Endometrium (tissue), 2 donors: ENCODE data around the gene CHD6.
A peak's percentile ranks its signal among the peaks of the same experiment; 100 is the strongest.

Experiments used
- FAIRE-seq: peaks from 2 replicates; lab custom pipeline; 2012; peaks lifted over from hg19 to GRCh38; lab: Jason Lieb, UNC
- donor health status: control.
- donor health status: control.

Gene CHD6

DNA sequence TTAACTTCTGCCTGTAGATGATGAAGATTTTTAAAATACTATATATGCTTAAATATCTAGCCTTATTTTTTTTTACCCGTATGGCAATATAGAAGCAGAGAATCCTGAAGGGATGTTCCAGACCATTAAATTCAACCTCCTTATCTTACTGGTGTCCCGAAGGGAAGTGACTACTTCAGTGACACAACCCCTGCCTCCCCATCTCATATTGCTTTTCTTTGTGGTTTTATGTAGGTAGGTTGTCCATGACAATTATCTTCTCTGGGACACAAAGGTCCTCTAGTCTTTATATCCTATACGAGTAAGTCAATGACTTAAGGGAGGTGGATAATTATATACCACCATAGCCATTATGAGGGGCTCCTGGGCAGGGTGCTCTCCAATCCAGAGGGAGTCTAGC lies 194.2 kb downstream of the CHD6 start:
- FAIRE-seq = no peak

DNA sequence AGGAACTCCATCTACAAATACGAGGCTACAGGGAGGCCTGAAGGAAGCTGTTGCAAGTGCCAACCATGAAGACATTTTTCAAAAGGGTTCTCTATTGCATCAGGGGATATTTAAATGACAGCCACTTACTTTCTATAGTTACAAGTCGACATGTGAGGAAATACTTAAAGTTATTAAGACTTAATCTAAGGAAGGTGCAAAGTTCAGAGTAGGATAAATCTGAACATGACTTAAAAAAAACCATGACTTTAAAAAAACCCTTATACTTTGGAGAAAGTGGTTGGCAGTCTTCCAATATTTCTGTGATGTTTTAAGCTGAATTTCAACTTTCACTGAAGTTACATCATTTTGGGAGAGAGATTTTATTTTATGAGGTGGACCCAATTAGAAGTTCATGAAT lies 195.2 kb downstream of the CHD6 start:
- FAIRE-seq = no peak

DNA sequence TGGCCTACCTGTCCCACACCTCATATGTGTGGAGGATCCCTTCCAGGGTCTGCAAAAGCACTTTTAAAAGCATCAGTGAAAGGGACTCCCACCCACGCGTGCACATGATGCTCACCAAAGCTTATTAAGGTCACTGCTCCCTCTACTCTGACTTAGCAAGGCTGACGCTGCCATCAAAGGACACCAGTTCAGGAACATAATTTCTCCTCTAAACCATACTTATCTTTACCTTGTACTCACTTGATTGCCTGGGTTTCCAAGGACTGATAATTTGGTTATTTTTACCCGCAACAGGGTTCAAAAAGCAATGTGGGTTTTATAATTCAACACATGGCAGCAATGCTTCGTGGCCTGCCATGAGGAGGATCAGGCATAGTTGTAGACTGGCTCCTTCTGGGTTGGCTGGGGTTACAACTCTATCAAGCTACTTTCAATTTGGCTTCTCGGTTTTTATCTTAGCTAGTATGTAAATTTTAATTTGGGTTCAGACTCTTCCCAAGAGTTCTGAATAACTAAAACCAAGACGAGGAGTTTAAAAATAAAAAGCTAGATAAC lies 199.4 kb downstream of the CHD6 start:
- FAIRE-seq = no peak

DNA sequence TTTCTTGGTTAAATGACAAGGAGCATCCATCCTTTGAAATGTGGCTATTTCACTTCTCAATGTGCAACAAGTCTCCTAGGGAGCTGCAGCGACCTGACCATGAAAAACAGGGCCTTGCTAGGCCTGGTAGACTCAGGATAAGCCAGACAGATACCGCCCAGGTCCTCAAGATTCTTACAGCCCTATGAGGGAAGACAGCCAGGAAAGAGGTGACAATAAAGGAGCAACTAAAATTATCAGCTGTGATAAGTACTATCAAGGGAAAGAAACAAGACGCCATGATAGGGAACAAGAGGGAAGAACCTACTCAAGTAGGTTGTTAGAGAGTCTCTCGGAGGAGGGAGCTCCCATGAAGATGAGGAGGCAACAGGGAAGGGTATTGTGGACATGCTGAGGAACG lies 200.1 kb downstream of the CHD6 start:
- no peak for FAIRE-seq

DNA sequence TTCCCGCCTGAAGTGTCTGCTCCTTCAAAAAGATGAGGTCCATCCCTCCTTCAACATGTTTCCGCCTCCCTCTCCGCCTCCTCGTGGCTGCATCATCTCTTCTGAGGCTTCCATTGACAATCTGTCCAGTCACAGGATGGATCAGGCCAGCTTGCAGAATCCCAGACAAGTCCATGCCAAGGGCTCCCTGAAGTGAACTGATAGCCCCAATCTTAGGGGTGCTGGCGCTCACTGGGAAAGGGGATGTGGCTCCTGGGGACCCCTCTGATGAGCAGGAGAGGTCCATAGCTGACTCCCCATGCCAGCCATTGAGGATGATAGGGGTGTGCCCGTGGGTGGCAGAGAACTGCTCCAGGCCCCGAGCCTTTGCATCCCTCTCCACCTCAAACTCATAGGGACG lies 203.0 kb downstream of the CHD6 start:
- no peak for FAIRE-seq

DNA sequence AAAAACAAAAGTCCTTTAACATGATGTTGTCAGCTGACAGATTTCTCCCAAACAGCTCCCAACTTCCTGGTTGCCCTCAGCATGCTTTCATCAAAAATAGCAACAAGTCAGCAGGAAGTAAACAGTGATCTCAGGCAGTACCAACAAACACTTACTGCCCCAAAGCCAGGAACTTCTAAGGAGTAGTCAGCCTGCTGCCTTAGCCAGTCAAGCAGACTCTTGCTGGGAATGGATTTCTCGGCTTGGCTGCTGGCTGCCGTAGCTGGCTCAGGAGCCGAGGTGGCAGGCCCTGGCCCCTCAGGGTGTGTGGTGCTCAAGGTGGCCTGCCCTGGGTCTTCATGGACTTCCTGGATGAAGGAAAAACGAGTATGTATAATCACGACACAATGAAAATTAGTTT lies 205.0 kb downstream of the CHD6 start:
- no peak for FAIRE-seq

DNA sequence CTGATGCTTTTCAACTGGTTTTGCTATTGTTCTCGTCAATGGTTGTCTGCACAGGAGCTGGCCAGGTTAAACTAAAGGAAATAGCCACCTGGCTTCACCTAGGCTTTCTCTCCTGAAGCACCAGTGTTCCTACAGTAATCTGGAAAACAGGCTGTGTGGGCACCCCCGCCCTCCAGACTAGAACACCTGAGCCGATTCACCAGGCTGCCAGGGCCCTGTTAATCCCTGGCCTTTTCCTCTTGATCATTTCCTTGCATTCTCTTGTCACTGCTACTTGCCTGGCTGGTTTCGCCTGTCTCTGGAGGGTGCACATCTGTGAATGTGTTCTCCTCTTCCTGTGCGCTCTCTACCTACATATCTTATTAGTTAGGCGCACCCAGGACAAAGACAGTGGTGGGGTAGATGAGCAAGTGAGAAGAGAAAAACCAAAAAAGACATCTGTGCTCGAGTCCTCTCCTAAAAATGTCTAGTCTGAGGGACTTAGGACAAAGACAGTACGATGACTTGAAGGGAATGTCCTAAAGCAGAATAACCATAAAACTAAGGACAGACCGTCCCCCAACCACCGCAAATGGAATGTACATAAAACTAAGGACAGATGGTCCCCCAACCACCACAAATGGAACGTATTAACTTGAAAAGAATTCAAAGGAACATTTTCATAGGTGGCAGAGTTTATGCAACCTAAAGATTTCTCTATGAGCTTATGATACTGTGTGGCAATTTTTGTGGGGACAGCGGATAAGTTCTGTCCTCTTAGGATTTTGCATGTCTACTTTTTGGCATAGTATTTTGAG lies 205.7 kb downstream of the CHD6 start:
- FAIRE-seq = no peak

DNA sequence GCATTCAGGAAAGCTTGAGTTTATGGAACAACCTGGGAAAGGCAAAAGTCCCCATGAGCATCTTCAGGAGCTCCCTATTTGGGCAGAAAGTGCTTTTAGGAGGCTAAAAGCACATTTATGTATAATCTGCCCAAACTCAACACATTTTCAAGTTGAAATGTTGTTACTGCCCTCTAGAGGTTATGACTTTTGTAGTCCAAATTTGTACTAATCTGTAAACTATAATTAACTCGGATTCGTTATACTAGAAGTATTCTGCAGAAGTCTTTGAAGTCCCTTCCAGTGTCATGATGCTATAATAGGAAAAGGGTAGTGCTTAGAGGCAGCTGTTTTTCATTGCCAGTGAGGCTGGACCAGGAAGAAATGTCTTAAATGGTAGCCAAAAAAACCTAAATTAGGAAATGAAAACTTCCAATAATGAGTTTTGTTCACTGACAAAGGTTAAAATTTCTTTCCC lies 206.8 kb downstream of the CHD6 start:
- FAIRE-seq = peak; percentile 23

DNA sequence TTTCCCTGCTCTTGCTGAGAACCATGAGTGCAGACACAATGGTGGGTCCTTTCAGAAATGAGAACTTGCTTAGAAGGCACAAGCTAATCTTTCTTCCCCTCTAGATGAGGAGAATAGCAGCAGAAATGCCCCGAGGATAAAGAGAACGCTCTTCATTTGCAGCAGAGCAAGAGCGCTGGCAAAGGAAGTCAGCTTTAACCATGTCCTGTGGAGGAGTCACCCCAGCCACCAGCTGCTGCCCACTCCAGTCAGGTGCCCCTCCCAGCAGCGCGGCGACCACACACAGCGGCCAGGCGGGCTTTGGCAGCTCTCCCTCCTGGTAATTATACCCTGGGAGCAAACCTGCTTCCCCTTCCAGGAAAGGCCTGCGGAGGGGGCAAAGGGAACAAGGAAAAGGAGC lies 209.2 kb downstream of the CHD6 start:
- no peak for FAIRE-seq

DNA sequence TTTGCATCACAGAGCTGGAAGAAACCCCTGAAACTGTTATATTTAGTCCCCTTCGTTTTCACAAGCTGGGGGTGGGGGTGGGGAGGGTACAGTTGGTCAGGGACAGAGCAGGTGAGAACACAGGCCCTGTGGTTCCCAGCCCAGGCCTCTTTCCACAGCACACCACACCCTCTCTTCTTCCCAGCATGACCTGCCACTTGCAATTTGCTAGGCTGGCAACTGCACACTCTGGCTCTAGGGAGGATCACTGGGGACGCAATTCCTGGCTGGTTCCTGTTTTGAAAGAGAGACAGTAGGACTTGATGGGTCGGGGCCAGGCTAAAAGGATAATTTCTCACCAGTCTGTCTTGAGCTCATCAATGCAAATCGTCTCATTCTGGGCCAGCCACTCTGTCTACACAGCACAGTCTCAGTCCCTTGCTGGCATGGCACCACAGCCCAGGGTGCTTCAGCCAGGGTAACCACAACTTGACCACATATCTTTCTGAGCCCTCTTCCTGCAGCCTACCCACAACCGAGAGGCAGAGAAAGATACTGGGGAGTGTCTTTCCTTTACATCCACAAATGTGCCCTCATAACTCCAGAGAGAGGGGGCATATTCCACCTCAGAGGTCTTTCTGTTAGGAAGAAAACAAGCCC lies 209.9 kb downstream of the CHD6 start:
- no peak for FAIRE-seq

DNA sequence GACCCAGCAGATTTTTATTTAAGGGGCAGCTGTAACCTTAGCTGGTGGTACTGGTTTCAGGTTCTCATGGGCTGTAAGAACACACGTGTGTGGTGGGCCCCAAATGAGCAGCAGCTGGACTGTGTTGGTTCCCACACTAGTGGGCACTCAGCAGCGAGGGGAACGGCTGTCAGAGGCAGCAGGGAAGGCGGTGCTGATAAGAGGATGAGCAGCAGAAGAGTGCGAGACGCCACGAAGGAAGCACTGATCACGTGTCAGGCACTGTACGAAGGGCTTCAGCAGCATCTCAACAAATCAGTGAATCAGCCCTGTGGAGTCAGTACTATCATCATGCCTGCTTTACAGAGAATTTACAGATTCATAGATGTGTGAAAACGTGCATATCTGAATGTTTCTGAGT lies 210.6 kb downstream of the CHD6 start:
- FAIRE-seq = no peak

DNA sequence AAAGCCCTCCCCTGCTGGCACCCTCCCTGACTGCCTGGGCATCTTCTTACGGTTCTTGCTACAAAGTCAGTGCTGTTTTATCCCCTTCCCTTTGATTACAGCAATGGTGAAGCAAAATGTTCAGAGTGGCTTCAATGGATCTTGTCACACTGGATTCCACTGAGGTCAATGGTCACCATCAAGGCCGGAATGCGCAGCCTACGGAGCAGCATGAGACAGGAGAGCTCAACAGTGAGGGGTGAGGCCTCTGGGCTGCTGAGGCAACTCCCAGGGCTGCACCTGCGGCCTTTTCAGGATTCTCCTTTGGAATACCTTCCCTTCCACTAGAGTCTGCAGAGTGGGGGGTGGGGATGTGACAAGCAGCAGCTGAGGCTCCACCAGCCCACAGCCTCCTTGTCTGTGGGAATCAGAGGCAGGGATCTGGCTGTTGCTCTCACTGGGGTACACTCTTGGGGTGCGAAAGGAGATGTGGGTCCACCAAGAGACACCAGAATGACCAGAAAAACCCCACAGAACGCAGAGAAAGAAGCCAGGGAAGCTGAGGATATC lies 211.2 kb downstream of the CHD6 start:
- no peak for FAIRE-seq

DNA sequence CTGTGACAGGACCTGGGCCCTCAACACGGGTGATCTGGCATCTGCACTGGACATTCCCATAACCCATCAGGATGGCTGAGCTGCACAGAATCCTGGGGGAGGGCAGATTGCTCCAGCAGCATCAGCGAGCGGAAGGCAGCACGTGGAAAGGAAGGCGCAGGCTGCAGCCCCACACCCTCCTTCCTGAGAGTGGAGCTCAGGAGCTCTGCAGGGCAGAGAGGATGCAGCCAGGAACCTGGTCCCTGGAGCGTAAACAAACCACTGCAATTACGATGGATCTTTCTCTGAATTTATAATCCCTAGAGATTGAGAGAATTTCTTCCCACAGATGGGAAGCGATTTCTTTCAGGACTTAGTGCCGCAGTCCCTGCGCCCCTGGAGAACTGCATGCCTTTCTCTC lies 211.8 kb downstream of the CHD6 start:
- no peak for FAIRE-seq

DNA sequence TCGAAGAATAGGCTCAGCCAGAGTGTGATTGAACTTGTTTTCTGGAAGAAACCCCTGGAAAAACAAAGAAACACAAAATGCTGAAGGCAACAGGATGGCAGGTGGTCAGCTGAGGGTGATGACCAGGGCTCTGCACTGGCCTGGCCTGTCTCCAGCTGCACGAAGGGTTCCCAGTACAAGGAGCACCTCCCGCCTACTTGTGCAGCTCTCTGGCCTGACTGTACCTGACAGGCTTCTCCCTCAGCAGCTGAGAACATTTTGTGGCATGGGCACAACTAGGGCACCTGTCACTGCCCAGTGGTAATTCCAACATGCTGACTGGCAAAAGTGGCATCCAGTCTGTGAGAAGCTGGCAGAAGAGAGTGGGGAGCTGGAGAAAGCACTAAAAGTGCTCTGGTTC lies 212.7 kb downstream of the CHD6 start:
- no peak for FAIRE-seq

DNA sequence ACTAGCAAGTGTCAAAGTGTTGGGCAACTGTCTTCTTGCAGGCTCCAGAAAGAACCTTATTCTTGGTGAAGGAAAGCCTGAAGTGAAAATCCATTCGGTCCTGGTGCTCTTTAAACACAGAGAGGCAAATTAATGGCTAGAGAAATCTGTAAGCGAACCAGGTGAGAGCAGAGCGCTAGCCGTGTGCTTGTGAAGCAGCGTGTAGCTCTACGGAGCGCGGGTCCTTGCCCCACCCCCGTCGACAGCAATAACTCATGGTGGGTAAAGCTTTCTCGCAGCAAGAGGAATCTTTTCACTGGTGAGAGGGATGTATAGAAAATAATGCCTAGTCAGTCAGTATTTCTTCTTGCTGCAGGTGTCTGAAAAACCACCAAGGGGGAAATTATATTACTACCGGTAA lies 214.6 kb downstream of the CHD6 start:
- no peak for FAIRE-seq

DNA sequence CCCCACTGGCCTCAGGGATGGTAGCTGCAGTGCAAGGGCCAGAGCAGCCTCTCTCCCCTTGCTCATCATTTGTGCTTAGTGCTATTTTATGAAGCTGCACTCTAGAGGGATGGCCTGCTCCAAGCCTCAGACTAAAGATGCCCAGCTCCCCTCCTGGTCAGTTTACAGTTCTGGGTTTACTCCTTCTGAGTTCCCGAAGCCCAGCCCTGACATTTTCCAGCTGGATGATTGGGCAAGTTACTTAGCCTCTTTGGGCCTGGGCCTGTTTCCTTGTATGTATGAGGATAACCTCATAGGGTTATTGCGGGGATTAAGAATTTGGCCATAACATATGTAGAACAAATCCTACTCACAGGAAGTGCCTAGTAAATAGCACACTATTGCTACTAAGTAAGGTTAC lies 219.8 kb downstream of the CHD6 start:
- no peak for FAIRE-seq

DNA sequence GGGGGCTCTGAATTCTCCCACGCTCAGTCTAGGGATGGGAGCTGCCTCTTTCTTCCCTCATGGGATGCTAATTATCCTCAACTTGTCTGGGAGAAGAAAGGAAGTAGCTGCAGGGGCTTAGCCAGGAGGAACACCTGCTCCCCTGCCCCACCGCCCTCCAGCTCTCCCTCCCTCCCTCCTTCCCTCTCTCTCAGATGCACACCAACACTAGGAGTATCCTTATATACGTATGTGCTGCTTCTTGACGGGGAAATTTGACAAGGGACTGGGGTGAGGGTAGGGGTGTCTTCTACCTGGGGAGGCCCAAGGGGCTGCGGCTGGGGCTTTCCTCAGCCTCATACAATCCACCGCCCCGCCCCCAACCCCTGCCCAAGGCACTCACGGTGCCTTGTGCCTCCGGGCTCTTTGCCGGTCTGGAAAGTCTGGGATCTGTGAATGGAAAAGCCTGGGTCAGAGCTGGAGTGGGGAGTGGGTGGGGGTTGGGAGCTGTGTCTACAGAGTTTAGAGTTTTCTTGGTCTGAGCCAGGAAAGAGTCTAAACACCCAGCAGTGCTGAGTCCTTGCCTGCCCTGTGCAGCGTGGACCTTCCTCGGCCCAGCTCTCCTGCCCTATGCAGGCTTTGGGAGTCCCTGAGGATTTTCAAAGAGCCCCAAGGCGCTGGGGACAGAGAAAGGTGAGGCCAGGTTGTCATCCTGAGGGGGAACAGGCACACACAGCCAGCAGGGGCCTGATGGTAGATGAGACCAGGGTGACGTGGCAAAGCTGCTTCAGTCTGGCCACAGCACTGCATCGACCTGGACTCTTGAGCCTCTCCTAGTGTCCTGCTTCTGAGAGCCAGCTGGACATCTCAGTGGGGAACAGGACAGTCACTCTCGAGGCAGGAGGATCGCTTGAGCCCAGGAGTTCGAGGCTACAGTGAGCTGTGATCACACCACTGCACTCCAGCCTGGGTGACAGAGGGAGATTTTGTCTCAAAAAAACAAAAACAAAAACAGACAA lies 222.2 kb downstream of the CHD6 start:
- no peak for FAIRE-seq

DNA sequence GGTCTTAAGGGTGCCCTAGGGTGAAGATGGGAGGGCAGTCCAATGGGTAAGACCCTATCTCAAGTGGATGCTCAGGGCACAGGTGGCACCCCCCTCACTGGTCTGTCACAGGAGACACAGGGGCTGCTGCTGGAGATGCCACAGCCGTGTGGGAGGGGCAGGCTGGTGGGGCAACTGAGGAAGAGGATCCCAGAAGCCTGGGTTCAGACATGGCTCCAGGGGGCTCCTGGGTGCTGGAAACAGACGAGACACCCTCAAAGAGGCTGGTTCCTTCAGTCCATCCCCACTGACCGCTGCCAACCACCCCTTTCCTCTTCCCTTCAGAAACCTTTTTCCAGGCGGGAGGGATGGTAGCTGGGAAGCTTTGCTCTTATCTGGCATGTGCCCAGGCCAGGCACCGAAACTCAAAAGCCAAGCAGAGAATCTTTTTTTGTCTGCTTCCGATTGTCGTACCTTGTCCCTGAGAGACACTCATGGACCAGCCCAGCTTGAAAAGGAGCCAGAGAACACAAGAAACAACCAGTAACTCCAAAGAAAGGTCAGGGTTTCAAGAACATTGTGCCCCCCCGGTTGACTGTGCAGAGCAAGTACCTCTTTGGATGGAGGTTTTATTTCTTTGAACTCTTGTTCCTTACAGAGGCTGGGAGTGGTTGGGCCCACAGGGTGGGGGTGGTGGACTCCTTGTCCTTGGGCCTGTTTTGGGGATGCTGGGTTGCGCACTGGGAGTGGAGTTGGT lies 223.1 kb downstream of the CHD6 start:
- FAIRE-seq = no peak

DNA sequence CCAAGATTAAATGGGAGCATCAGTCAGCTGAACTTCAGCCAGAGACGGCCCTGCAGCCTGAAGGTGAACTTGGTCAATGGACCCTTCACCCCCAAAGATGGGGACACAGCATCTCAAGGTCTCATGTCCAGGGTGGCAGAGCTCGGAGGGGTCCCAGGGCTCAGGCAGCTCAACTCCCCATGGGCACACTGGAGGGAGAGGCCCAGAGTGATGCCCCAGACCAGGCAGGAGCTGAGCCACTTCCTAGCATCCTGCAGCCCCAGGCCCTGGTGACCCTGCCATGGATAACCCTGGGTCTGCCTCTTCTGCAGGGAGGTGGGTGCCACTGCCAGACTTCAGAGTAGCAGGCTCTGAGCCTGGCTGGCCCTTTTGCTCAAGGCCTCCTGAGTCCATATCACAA lies 224.1 kb downstream of the CHD6 start:
- FAIRE-seq = no peak

DNA sequence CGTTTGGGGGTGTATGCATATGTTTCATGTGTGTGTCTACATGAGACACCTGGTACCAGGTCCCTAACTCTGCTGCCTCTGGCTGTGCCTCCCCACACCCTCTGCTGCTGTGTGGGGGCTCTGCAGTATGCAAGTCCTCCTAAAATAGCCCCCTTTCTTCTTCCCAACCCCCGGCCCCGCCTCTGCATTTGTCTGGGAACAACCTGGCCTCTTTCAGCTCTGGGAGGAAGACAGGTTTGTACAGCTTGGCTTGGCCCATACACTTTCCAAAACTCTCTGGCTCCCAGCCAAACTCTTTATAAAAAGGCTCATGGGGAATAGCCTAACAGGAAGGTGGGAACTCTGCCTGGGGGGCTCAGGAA lies 224.5 kb downstream of the CHD6 start:
- no peak for FAIRE-seq

DNA sequence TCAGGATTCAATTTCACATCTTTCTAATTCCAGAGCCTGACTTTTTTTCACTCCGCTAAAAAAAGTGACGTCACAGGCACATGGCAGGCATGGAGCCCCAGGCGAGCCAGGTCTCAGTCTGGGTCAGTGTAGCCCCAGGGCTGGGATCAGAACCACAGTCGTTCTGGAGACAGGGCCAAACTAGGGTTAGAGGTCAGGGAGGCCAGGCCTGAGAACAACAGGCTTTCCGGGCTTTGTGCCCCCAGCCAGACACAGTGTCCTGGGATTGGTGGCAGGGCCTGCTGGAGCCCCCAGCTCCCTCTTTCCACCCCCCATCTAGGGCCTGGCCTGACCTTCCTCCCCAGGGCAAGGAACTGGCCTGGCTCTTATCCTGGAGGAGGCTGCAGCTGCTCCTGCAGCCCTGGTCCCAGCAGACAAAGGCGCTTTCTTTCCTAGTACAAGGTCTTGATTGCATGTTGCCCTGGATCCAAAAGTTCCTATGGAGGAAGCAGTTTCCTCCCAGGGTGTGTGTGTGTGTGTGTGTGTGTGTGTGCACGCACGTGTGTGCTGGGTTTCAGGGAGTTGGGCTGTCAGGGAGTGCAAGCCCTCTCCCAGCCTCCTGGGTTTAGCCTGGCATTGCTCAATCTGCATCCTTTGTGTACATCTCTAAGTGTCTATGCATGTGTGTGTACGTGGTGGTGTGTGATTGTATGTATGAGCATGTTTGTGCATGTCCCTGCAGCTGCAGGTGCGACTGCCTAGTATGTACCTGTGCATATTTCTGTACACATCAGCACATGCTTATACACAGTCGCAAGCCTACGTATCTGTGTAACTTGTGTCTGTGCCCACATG lies 225.1 kb downstream of the CHD6 start:
- no peak for FAIRE-seq
